Endothelial cell of umbilical vein (primary cell): ENCODE measurements around the gene NUTF2. TPM values are rescaled to one million over a fixed set of nuclear protein-coding genes. Genes with fewer than 3 reads are reported as not detected.
A peak's percentile ranks its signal among the peaks of the same experiment; 100 is the strongest.

Experiments
- BruUV-seq: library from RNA; stranded (reverse); fragments of 400-500 nt; replicated peaks from 2 replicates; lab custom pipeline; 2021; lab: Mats Ljungman, UMichigan
- CTCF ChIA-PET: fragments of 300-600, 350-600 bp; sonication (Branson Sonifier 250); formaldehyde crosslinking; loops from one replicate; lab custom pipeline; 2021; ENCODE audit warnings: antibody characterized with exemption, inconsistent platforms; lab: Charles Lee
- POLR2A ChIA-PET: fragments of 300-600, 350-600 bp; sonication (Branson Sonifier 250); formaldehyde crosslinking; loops from one replicate; lab custom pipeline; 2021; ENCODE audit warnings: antibody characterized with exemption, inconsistent platforms; lab: Charles Lee
- DNase-seq: peaks from one replicate; pipeline ENCODE4 v3.0.0-alpha.2; 2011; ENCODE audit warnings: low read depth, low spot score
- FAIRE-seq: peaks from 2 replicates; lab custom pipeline; 2011; peaks lifted over from hg19 to GRCh38; lab: Jason Lieb, UNC
- H2AFZ ChIP-seq: 2 replicates; pipeline ENCODE4 v1.6.0; 2012; ENCODE audit warnings: low read depth, low read length, control low read depth, inconsistent platforms
- H3K27ac ChIP-seq: 2 replicates; pipeline ENCODE4 v1.5.1; 2011; ENCODE audit warnings: low read depth, mild to moderate bottlenecking, control low read depth, low read length, moderate library complexity; ENCODE audit not compliant: insufficient read depth
- H3K27me3 ChIP-seq, 2 experiments: 2 replicates each; pipeline versions ENCODE4 v1.6.0 to v1.6.1; 2011; ENCODE audit warnings: low read length in 2 of 2, mixed read lengths in 1 of 2; ENCODE audit not compliant: control insufficient read depth in 2 of 2, insufficient read depth in 2 of 2
- H3K36me3 ChIP-seq, 2 experiments: 2 replicates in 1 of 2; 3 replicates in 1 of 2; pipeline ENCODE4 v1.5.1; 2011; ENCODE audit warnings: low read length in 2 of 2, mild to moderate bottlenecking in 1 of 2, moderate library complexity in 1 of 2; ENCODE audit not compliant: control insufficient read depth in 2 of 2, insufficient read depth in 2 of 2; ENCODE audit errors: extremely low read depth in 1 of 2
- H3K4me1 ChIP-seq: 3 replicates; pipeline ENCODE4 v1.5.1; 2011; ENCODE audit warnings: mild to moderate bottlenecking, low read length; ENCODE audit not compliant: control insufficient read depth, insufficient read depth; ENCODE audit errors: extremely low read depth
- H3K4me2 ChIP-seq: 2 replicates; pipeline ENCODE4 v1.6.1; 2011; ENCODE audit warnings: low read length, control low read depth, mixed read lengths; ENCODE audit not compliant: insufficient read depth
- H3K4me3 ChIP-seq, 3 experiments: fragments of 200-600 bp in 1 of 3; sonication (generic), shearing (Covaris generic) in 1 of 3; replicated peaks in 1 of 3; 2 replicates each; pipeline ENCODE4 v1.5.1; 2011 to 2016; ENCODE audit warnings: control low read depth in 3 of 3, low read length in 3 of 3, mild to moderate bottlenecking in 2 of 3, inconsistent platforms in 1 of 3, low read depth in 1 of 3, moderate library complexity in 1 of 3; ENCODE audit not compliant: insufficient read depth in 1 of 3
- H3K79me2 ChIP-seq: 2 replicates; pipeline ENCODE4 v1.6.0; 2012; ENCODE audit warnings: low read length, inconsistent platforms; ENCODE audit not compliant: control insufficient read depth, insufficient read depth
- H3K9ac ChIP-seq: replicated peaks from 2 replicates; pipeline ENCODE3; 2011; ENCODE audit warnings: low read length, control low read depth; ENCODE audit not compliant: insufficient read depth; ENCODE audit errors: extremely low read depth
- H3K9me1 ChIP-seq: replicated peaks from 3 replicates; pipeline ENCODE4 v1.6.0; 2011; ENCODE audit warnings: mild to moderate bottlenecking, low read length; ENCODE audit not compliant: control insufficient read depth, insufficient read depth; ENCODE audit errors: extremely low read depth
- H3K9me3 ChIP-seq: replicated peaks from 2 replicates; pipeline ENCODE4 v1.5.1; 2012; ENCODE audit warnings: low read length, inconsistent platforms; ENCODE audit not compliant: control insufficient read depth, insufficient read depth
- H4K20me1 ChIP-seq: replicated peaks from 2 replicates; pipeline ENCODE3; 2011; ENCODE audit warnings: mild to moderate bottlenecking, low read length; ENCODE audit not compliant: control insufficient read depth, insufficient read depth; ENCODE audit errors: extremely low read depth
- CTCF ChIP-seq, 2 donors: IDR thresholded peaks; 1 replicate in 1 of 2; 2 replicates in 1 of 2; pipeline ENCODE4 v1.5.1; 2011; ENCODE audit warnings: low read length in 2 of 2, mild to moderate bottlenecking in 2 of 2, moderate library complexity in 2 of 2, control low read depth in 1 of 2, inconsistent platforms in 1 of 2, low read depth in 1 of 2; ENCODE audit not compliant: insufficient read depth in 1 of 2; ENCODE audit errors: extremely low read depth in 1 of 2
- EZH2 ChIP-seq: IDR thresholded peaks from 2 replicates; pipeline ENCODE4 v1.6.1; 2012; ENCODE audit warnings: borderline replicate concordance, low read depth, mild to moderate bottlenecking, moderate library complexity, low read length, inconsistent platforms; ENCODE audit not compliant: severe bottlenecking
- GATA2 ChIP-seq: IDR thresholded peaks from 2 replicates; pipeline ENCODE4 v1.7.0; 2011; ENCODE audit warnings: low read depth, mild to moderate bottlenecking, moderate library complexity, mixed read lengths, low read length; ENCODE audit not compliant: insufficient read length, insufficient read depth
- MYC ChIP-seq: IDR thresholded peaks from one replicate; pipeline ENCODE4 v1.6.1; 2011; ENCODE audit warnings: mild to moderate bottlenecking, low read depth, low read length
- POLR2A ChIP-seq: IDR thresholded peaks from 2 replicates; pipeline ENCODE4 v1.6.1; 2012; ENCODE audit warnings: low read depth, mild to moderate bottlenecking, control low read depth, low read length
- POLR2AphosphoS5 ChIP-seq: IDR thresholded peaks from 2 replicates; pipeline ENCODE4 v1.6.1; 2012; ENCODE audit warnings: low read depth, mild to moderate bottlenecking, control low read depth, low read length, moderate library complexity; ENCODE audit not compliant: insufficient read depth
- dilution Hi-C: fragments of 300-500 bp; cut with MboI; formaldehyde crosslinking; loops from one replicate; pipeline ENCODE4 v1.15.0; 2019; ENCODE audit warnings: low sequenced_read_pairs; ENCODE audit not compliant: extremely low pct_ligation_motif_present
- intact Hi-C: fragments of 100-400 bp; cut with micrococcal nuclease; formaldehyde crosslinking; loops from one replicate; pipeline ENCODE4 v1.10.0; 2022
- polyA plus RNA-seq, 4 experiments: library from polyadenylated mRNA; depleted of rRNA in 3 of 4; stranded (reverse) in 3 of 4; unstranded in 1 of 4; fragments of >200 nt; gene quantifications; 2 replicates each; pipeline versions ENCODE4 v1.2.1 to v1.2.3, GENCODE V29; 2011 to 2012; ENCODE audit warnings: missing spikeins in 1 of 4
- total RNA-seq: library from RNA; stranded (reverse); gene quantifications from 2 replicates; pipeline ENCODE4 v1.2.3, GENCODE V29; 2021

The NUTF2 gene
- total and polyA plus RNA-seq, 2 donors (not counting 3 experiments of a cell fraction or from before 2014, with no cell fraction given): 208 to 273 TPM

GRCh38 chr16:67841198-67841815 lies 5.4 kb upstream of the NUTF2 start:
- no peak for FAIRE-seq
- Histone ChIP-seq H3K4me2 (peak overlapping the region; percentile 49), H2AFZ (peak overlapping the region; percentile 92), H3K9me1 (no peaks in the 10 kb centered on the region), H3K36me3 (no peaks in the 10 kb centered on the region), H3K9me3 (no peaks in the 10 kb centered on the region), H3K9ac (peak overlapping the region; percentile 84), H3K79me2 (peaks cover 23% of the 10 kb centered on the region), H4K20me1 (no peaks in the 10 kb centered on the region), H3K27ac (peak overlapping the region; percentile 77), H3K27me3 (no peaks in the 10 kb centered on the region), H3K4me1 (peaks cover 26% of the 10 kb centered on the region), H3K4me3 (peak overlapping the region in 1 of 3 experiments; percentile 58)
- dilution Hi-C loops: no loop called here
- intact Hi-C loops: no loop called here
- CTCF ChIA-PET: interaction anchor here (0.8 to 2.8 kb wide), 3 partner anchors 25 to 169 kb away, joined by 3 to 8 read pairs (median 4); no protein-coding TSS in a partner anchor
- TF ChIP-seq MYC: no peak
- no peak for TF ChIP-seq GATA2
- DNase-seq: no peak
- BruUV-seq: no TSS peak
- POLR2A ChIA-PET: no interaction called here

- no TSS peak for BruUV-seq
- Histone ChIP-seq H3K9ac (peak within 1 kb of the TSS; percentile 84), H4K20me1 (no peaks in the 10 kb centered on the region), H3K9me1 (no peaks in the 10 kb centered on the region), H3K4me1 (peaks cover 26% of the 10 kb centered on the region), H2AFZ (peak within 1 kb of the TSS; percentile 92), H3K4me2 (peak within 1 kb of the TSS; percentile 54), H3K9me3 (no peaks in the 10 kb centered on the region), H3K36me3 (no peaks in the 10 kb centered on the region), H3K79me2 (peaks cover 23% of the 10 kb centered on the region), H3K27ac (peak within 1 kb of the TSS; percentile 77), H3K27me3 (no peaks in the 10 kb centered on the region), H3K4me3 (peak within 1 kb of the TSS; percentile 32 to 58 (median 57))
- intact Hi-C loops (loop anchor here (1.0 to 2.0 kb wide), 2 partner anchors 25 to 280 kb away; partner anchors contain the start of gene CTCF), dilution Hi-C loops (no loop called here)
- POLR2A ChIA-PET: no interaction called here
- CTCF ChIA-PET: interaction anchor here (2.8 to 4.6 kb wide), 2 partner anchors 25 to 26 kb away, joined by 8 to 32 read pairs; no protein-coding TSS in a partner anchor
- TF ChIP-seq EZH2: no peak
- peak; percentile 65 for TF ChIP-seq POLR2AphosphoS5
- TF ChIP-seq CTCF (IDR thresholded peaks at IDR 0.05; ENCODE audit: extremely low read depth in 1 of 2, insufficient read depth in 1 of 2, low read depth in 1 of 2, low read length in 2 of 2): peak; percentile 82 to 93
- TF ChIP-seq POLR2A: peak; percentile 44
- FAIRE-seq: peak; percentile 96
- peak; percentile 95 for DNase-seq
Measured at GRCh38 chr16:67841816-67842508, 4.8 kb upstream of the NUTF2 start, which contains the start of gene THAP11. Gene THAP11, plus strand, starts transcription at chr16:67842320. Its CDS starts 235 bp downstream, at chr16:67842555.
